ENCODE results near the gene PLXNA2.

PLXNA2 gene

GRCh38 chr1:208012721-208013120 is 231.5 kb downstream of the PLXNA2 start:
- H3K4me3 ChIP-seq (replicated peaks; ENCODE audit: low read depth, low read length) = no peak overlapping the region
- TF ChIP-seq CTCF (IDR thresholded peaks at IDR 0.05; ENCODE audit: low read length, missing control alignments) = no peak
- no peak for DNase-seq (ENCODE audit: low read depth)

GRCh38 chr1:208010487-208011071 is 233.6 kb downstream of the PLXNA2 start:
- no peak for DNase-seq (ENCODE audit: low read depth)
- no peak overlapping the region for H3K4me3 ChIP-seq (replicated peaks; ENCODE audit: low read depth, low read length)
- no peak for TF ChIP-seq CTCF (IDR thresholded peaks at IDR 0.05; ENCODE audit: low read length, missing control alignments)

GRCh38 chr1:208009706-208010444 is 234.3 kb downstream of the PLXNA2 start:
- no peak for DNase-seq (ENCODE audit: low read depth)
- TF ChIP-seq CTCF (IDR thresholded peaks at IDR 0.05; ENCODE audit: low read length, missing control alignments) = no peak
- H3K4me3 ChIP-seq (replicated peaks; ENCODE audit: low read depth, low read length) = no peak overlapping the region

GRCh38 chr1:208009303-208009702 is 234.9 kb downstream of the PLXNA2 start:
- DNase-seq (ENCODE audit: low read depth) = no peak
- H3K4me3 ChIP-seq (replicated peaks; ENCODE audit: low read depth, low read length) = no peak overlapping the region
- TF ChIP-seq CTCF (IDR thresholded peaks at IDR 0.05; ENCODE audit: low read length, missing control alignments) = no peak

GRCh38 chr1:208008534-208008933 is 235.7 kb downstream of the PLXNA2 start:
- H3K4me3 ChIP-seq (replicated peaks; ENCODE audit: low read depth, low read length) = no peak overlapping the region
- TF ChIP-seq CTCF (IDR thresholded peaks at IDR 0.05; ENCODE audit: low read length, missing control alignments) = no peak
- DNase-seq (ENCODE audit: low read depth) = no peak

- no peak for TF ChIP-seq CTCF (IDR thresholded peaks at IDR 0.05; ENCODE audit: low read length, missing control alignments)
- H3K4me3 ChIP-seq (replicated peaks; ENCODE audit: low read depth, low read length) = no peak overlapping the region
- DNase-seq (ENCODE audit: low read depth) = peak; percentile 71
Measured at GRCh38 chr1:208007938-208008342, 236.2 kb downstream of the PLXNA2 start.
